TTC549 (cell line): ENCODE results near the gene YIF1A.
A peak's percentile ranks its signal among the peaks of the same experiment; 100 is the strongest.
"Not testable (repeated sequence)": the region's sequence is repeated elsewhere in the genome, so short reads cannot be mapped to it uniquely, and the experiment has no call there.

ENCODE experiments used
- FAIRE-seq: peaks from 2 replicates; lab custom pipeline; 2012; peaks lifted over from hg19 to GRCh38; lab: Jason Lieb, UNC

YIF1A gene

GRCh38 chr11:66325263-66325671, 36.3 kb upstream of the YIF1A start:
- FAIRE-seq, result no peak

GRCh38 chr11:66324664-66325063, 35.7 kb upstream of the YIF1A start:
- no peak for FAIRE-seq

GRCh38 chr11:66323684-66324083, 34.7 kb upstream of the YIF1A start:
- FAIRE-seq, result no peak

- no peak for FAIRE-seq
Observed at GRCh38 chr11:66322732-66323427, 33.9 kb upstream of the YIF1A start.

- no peak for FAIRE-seq
Observed at GRCh38 chr11:66321606-66322005, 32.7 kb upstream of the YIF1A start.

GRCh38 chr11:66320748-66321147, 31.8 kb upstream of the YIF1A start:
- not testable (repeated sequence) for FAIRE-seq

- not testable (repeated sequence) for FAIRE-seq
Observed at GRCh38 chr11:66320289-66320688, 31.3 kb upstream of the YIF1A start.

GRCh38 chr11:66318600-66318970, 29.6 kb upstream of the YIF1A start:
- no peak for FAIRE-seq

GRCh38 chr11:66317723-66318599, 29.0 kb upstream of the YIF1A start:
- FAIRE-seq, result no peak

- no peak for FAIRE-seq
Observed at GRCh38 chr11:66317322-66317722, 28.4 kb upstream of the YIF1A start.

- no peak for FAIRE-seq
Observed at GRCh38 chr11:66316849-66317251, 27.9 kb upstream of the YIF1A start, which contains the start of gene CD248. TSS of gene CD248 (minus strand) at chr11:66317044. CDS start at chr11:66317027, 17 bp downstream.

- no peak for FAIRE-seq
Observed at GRCh38 chr11:66315921-66316811, 27.2 kb upstream of the YIF1A start.

- no peak for FAIRE-seq
Observed at GRCh38 chr11:66315498-66315885, 26.5 kb upstream of the YIF1A start.

GRCh38 chr11:66314561-66315497, 25.9 kb upstream of the YIF1A start:
- no peak for FAIRE-seq

GRCh38 chr11:66314186-66314501, 25.2 kb upstream of the YIF1A start:
- no peak for FAIRE-seq

- no peak for FAIRE-seq
Observed at GRCh38 chr11:66313321-66314185, 24.6 kb upstream of the YIF1A start.

GRCh38 chr11:66312549-66313320, 23.8 kb upstream of the YIF1A start:
- FAIRE-seq, result peak; percentile 82

GRCh38 chr11:66311965-66312548, 23.1 kb upstream of the YIF1A start:
- no peak for FAIRE-seq

GRCh38 chr11:66311470-66311964, 22.6 kb upstream of the YIF1A start:
- no peak for FAIRE-seq
